ENCODE measurements around the gene FCER2.

DNA sequence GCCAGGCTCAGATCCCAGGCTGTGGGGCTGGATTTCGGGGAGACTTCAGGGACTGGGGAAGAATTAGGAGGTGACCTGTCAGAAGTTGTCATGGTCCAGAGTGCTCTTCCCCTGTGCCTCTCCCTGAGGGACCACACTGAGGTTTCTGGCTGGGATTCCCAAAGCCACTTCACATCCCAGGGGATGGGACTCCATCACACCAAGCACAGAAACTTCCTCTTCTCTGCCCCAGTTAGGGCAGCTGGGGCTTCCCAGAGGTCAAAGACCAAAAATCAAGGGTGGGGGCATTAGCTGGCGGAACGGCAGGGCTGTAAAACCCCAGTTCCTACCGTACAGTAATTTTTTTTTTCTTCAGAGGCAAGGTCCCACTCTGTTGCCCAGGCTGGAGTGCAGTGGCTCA lies 7.4 kb downstream of the FCER2 start:
- TF ChIP-seq, protein P1, sequence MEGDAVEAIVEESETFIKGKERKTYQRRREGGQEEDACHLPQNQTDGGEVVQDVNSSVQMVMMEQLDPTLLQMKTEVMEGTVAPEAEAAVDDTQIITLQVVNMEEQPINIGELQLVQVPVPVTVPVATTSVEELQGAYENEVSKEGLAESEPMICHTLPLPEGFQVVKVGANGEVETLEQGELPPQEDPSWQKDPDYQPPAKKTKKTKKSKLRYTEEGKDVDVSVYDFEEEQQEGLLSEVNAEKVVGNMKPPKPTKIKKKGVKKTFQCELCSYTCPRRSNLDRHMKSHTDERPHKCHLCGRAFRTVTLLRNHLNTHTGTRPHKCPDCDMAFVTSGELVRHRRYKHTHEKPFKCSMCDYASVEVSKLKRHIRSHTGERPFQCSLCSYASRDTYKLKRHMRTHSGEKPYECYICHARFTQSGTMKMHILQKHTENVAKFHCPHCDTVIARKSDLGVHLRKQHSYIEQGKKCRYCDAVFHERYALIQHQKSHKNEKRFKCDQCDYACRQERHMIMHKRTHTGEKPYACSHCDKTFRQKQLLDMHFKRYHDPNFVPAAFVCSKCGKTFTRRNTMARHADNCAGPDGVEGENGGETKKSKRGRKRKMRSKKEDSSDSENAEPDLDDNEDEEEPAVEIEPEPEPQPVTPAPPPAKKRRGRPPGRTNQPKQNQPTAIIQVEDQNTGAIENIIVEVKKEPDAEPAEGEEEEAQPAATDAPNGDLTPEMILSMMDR (IDR thresholded peaks at IDR 0.05; ENCODE audit: low read depth, low read length, poor library complexity, severe bottlenecking) = no peak
- no peak for TF ChIP-seq EZH2phosphoT487 (IDR thresholded peaks at IDR 0.05; ENCODE audit: borderline replicate concordance, low read length)
